A204.1 (cell line): ENCODE results near the gene PTTG1IP.
"Not testable (repeated sequence)": the region's sequence is repeated elsewhere in the genome, so short reads cannot be mapped to it uniquely, and the experiment has no call there.

Experiments used
- FAIRE-seq: peaks from 2 replicates; lab custom pipeline; 2012; peaks lifted over from hg19 to GRCh38; lab: Jason Lieb, UNC

PTTG1IP gene

GRCh38 chr21:44873356-44874239, at the start of gene PTTG1IP:
PTTG1IP (minus strand) TSS chr21:44873690; CDS start chr21:44873616, 74 bp downstream.
- FAIRE-seq: peak; percentile 19

GRCh38 chr21:44921928-44922327, 48.4 kb upstream of the PTTG1IP start:
- no peak for FAIRE-seq

- no peak for FAIRE-seq
These were observed 47.5 kb upstream of the PTTG1IP start, which contains the start of gene ITGB2 for GRCh38 chr21:44920694-44921604. ITGB2 (minus strand) TSS chr21:44920899; CDS start chr21:44910782, 10,117 bp downstream.

GRCh38 chr21:44919913-44920693, 46.6 kb upstream of the PTTG1IP start:
- FAIRE-seq: no peak

GRCh38 chr21:44919111-44919912, 45.8 kb upstream of the PTTG1IP start:
- no peak for FAIRE-seq

- FAIRE-seq: no peak
These were observed 45.1 kb upstream of the PTTG1IP start for GRCh38 chr21:44918581-44919033.

GRCh38 chr21:44918107-44918470, 44.6 kb upstream of the PTTG1IP start:
- no peak for FAIRE-seq

- no peak for FAIRE-seq
These were observed 44.1 kb upstream of the PTTG1IP start for GRCh38 chr21:44917446-44918106.

- no peak for FAIRE-seq
These were observed 43.5 kb upstream of the PTTG1IP start for GRCh38 chr21:44916965-44917364.

GRCh38 chr21:44914176-44914874, 40.8 kb upstream of the PTTG1IP start:
- FAIRE-seq: no peak

- no peak for FAIRE-seq
These were observed 40.1 kb upstream of the PTTG1IP start for GRCh38 chr21:44913425-44914175.

GRCh38 chr21:44912506-44913412, 39.3 kb upstream of the PTTG1IP start:
- FAIRE-seq: not testable (repeated sequence)

- no peak for FAIRE-seq
These were observed 38.6 kb upstream of the PTTG1IP start for GRCh38 chr21:44912158-44912473.

- no peak for FAIRE-seq
These were observed 38.1 kb upstream of the PTTG1IP start for GRCh38 chr21:44911384-44912157.

- no peak for FAIRE-seq
These were observed 37.5 kb upstream of the PTTG1IP start for GRCh38 chr21:44911068-44911383.

- no peak for FAIRE-seq
These were observed 37.0 kb upstream of the PTTG1IP start for GRCh38 chr21:44910229-44911067.

GRCh38 chr21:44909719-44910118, 36.2 kb upstream of the PTTG1IP start:
- no peak for FAIRE-seq
